ENCODE measurements around the gene USP19. TPM values are rescaled to one million over a fixed set of nuclear protein-coding genes. Genes with fewer than 3 reads are reported as not detected.

USP19 gene
- polyA plus RNA-seq (ENCODE audit: insufficient read depth in 1 of 5, insufficient read length in 5 of 5, low replicate concordance in 1 of 5), result 10 to 100 TPM; 39.1 to 52.9 (median 49.7) TPM
- long read RNA-seq, donor 1, partial matches to known transcripts, result 0 of 1 reads
- long read RNA-seq, donor 1, other reads (novel, unspliced or antisense), result 0 of 1 reads
- long read RNA-seq, donor 2, full-length matches to known transcripts, result 1 of 1 reads
- long read RNA-seq, donor 2, partial matches to known transcripts, result 0 of 1 reads
- long read RNA-seq, donor 2, other reads (novel, unspliced or antisense), result 0 of 1 reads
- long read RNA-seq, donor 3, full-length matches to known transcripts, result 1 of 1 reads
- long read RNA-seq, donor 3, partial matches to known transcripts, result 0 of 1 reads
- long read RNA-seq, donor 3, other reads (novel, unspliced or antisense), result 0 of 1 reads
- long read RNA-seq, donor 4, partial matches to known transcripts, result 0 of 1 reads
- long read RNA-seq, donor 4, other reads (novel, unspliced or antisense), result 0 of 1 reads
- long read RNA-seq, donor 5, result 0 reads
- long read RNA-seq, donor 6, full-length matches to known transcripts, result 2 of 7 reads
- long read RNA-seq, donor 6, partial matches to known transcripts, result 5 of 7 reads
- long read RNA-seq, donor 6, other reads (novel, unspliced or antisense), result 0 of 7 reads
- long read RNA-seq, donor 7, full-length matches to known transcripts, result 1 of 1 reads
- long read RNA-seq, donor 7, partial matches to known transcripts, result 0 of 1 reads
- long read RNA-seq, donor 7, other reads (novel, unspliced or antisense), result 0 of 1 reads
- long read RNA-seq, donor 8, partial matches to known transcripts, result 0 of 1 reads
- long read RNA-seq, donor 8, other reads (novel, unspliced or antisense), result 0 of 1 reads

GRCh38 chr3:49120438-49121131, at the start of gene USP19:
USP19 (minus strand) TSS chr3:49120823; CDS start chr3:49119145, 1,678 bp downstream.
- peak; percentile 92 to 93 for DNase-seq

DNA sequence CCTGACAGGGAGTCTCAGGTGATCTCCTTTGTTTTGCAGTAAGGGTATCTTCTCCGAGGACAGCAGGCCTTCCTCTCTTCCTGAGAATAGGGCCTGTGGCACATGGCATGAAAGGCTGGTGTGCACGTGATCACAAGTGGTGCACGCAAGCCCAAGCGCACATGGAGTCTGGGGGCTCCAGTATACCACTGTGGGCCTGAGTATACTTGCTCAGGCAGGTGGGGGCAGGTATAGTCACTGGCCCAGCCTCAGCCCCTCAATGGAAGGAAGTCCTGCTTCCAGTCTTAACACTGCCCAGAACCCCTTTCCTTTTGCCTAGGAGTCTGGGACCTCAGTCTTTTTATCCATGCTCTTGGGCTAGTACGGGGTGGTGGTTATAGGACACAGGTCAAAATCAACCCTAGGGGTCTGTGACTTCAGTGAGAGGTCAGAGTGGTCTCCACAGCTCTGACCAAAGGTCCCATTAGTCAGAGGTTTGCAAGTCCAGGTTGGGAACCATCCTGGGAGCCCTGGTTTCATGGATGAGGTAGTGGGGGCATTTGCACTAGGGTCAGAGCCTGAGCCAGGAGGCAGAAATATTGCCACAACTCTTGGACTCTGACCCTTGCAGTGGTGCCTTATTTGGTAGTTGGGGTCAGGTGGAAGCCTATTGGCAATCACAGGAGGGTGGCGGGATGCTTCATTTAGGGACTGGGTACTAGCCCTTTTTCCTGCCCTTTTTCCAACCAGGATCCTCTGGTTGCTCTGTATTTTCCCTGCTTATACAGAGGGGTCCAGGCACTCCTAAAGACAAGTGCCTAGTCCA, 46.3 kb upstream of the USP19 start:
- DNase-seq, result no peak

DNA sequence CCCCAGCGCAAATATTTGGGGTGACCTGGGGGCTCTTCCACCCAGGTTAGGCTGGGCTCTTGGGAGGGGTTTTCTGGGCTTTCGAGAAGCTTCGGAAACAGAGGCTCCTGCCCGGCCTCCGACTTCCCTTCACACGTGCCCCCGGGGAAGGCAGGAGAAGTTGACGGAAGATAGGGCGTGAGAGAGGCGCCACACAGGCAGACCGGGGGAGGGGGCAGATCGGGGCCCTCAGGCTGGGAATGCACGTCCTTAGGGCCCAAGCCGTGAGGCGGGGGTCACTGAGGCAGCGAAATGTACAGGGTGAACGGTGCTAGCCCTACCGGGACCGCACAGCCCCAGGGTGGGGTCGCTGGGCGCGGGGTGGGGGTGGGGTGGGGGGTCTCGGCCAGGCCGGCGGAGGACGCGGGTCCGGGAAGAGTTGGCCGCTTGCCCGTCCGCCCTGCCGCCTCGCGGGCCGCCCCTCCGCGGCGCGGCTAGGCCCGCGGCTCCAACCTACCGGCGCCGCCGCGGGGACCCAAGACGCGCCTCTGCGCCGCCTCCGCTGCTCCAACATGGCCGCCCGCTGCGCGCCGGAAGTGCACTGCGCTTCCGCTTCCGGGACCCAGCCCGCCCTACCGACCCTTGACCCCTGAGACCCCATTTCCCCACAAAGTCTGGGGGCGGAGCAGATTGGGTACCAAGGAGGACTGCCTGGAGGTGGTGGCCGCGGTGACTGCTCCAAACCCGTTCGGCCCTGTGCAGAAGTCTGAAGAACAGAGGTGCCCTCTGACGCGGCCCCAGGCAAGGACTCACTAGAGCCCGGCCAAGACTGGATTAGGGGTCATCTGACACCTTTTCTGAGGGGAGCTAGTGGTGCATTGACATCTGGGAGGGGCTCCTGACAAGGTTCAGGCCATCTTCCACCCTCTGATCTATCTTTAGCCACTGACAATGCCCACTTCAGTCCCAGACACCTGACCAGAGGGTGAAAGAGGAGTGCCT, 45.4 kb upstream of the USP19 start, which contains the start of gene CCDC71:
Gene CCDC71, minus strand, starts transcription at position 561 of the 981 bp plus-strand sequence. CDS start 2,123 bp downstream, outside the sequence.
- peak; percentile 54 to 71 for DNase-seq

DNA sequence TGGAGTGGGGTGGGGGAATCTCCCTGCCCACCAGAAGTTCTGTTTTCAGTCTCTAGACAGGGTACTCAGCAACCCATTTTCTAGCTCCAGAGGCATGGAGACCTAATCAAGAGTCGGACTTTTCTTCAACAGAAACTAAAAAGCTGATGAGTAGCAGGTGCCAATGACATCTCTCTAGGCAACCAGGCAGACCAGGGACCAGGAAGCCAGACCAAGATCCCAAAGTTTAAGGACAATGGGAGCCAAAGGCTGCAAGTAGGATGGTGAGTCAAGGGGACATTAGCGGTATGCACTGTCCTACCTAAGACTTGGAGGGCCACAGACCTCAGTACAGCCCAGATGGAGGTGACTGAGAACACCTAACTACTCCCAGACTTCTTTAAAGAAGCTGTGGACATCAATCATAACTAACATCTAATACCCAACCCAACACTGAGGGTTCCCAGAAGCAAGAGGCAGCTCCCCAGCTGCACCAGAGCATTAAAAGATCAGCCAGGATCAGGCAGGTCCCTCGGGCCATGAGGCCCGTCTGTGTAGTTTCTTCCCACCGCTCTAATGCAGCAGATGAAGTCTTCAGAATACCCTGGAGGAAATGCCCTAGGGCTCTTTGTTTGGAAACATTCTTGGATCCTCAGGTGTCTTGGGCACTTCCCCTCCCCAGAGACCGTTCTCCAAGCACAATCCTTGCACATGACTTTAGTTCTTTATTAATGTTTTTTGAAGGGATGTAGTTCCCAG, 44.5 kb upstream of the USP19 start:
- no peak for DNase-seq

DNA sequence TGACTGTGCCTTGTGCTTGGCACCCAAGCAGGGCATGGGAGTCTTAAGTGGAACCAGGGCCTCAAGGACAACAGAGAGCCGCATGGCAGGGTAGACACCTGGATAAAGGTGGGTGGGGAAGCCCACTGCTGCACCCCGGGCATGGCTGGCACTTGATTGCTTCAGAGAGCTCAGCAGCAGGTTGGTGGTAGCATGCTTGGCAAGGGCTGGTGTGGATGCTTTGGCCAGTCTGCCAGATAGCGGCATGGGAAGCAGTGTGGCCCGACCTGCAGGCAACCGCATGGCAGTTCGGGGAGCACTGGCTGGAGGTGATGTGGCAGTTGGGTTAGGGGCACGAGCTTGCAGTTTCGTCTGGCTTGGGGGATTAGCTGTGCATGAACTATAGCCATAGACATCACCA, 43.0 kb upstream of the USP19 start:
- no peak for DNase-seq

DNA sequence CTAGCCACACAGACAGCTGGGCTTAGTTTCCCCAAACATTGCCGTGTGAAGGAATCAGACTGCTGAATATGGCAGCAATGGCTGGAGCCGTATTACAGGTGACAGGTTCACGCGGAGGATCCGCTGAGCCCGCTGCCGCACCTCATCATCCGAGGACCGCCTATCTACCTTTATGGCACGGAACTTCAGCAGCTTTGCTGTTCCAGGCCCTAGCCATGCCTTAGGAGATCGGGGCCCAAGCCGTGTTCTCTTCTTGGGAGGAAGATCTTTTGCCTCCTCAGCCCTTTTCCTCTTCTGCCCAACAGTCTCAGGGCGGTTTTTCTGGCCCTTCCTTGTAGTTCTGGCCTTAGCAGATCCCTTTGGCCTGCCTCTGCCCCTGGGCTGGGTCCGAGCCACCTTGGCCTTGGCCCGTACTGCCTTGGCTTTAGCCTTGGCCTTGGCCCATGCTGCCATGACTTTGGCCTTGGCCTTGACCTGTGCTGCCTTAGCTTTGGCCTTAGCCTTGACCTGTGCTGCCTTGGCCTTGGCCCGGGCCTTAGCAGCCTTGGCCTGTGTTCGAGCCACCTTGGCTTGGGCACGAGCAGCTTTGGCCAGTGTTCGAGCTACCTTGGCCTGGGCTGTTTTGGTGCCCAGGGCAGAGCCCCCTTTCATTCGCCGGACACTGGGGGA, 42.3 kb upstream of the USP19 start:
- DNase-seq, result no peak

DNA sequence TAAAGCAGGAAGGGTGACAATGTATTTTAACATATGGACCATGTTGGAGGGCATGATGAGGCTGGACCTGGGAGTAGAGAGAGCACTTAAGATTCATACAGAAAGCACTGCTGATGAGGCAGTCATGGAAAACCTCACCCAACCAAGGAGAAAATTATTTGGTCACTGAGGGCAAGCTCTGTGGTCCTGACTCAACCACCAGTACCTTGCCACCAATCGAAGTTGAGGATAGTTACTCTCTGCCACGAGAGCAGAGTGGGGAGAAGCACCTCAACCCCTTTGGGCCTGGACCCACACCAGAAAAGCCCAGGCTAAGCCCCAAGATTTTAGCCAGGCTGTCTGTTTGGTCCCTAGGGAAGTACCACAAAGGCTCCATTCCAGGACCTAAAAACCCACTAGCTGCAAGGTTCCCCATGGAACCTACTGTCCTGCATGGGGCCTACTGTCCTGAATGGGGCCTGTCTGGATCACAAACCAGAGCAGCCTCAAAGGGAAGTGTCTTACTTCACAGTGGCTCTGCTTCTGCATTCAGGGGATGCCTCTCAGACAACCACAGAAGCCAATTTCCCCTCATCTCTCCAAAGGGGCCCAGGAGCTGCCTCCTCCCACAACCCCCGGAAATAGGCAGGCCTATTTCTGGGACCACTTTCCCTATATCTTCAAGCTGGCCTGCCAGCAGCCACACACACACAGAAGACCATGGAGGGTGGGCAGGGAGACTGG, 41.3 kb upstream of the USP19 start:
- DNase-seq, result no peak

GRCh38 chr3:49161197-49161596, 40.6 kb upstream of the USP19 start:
- DNase-seq, result no peak

DNA sequence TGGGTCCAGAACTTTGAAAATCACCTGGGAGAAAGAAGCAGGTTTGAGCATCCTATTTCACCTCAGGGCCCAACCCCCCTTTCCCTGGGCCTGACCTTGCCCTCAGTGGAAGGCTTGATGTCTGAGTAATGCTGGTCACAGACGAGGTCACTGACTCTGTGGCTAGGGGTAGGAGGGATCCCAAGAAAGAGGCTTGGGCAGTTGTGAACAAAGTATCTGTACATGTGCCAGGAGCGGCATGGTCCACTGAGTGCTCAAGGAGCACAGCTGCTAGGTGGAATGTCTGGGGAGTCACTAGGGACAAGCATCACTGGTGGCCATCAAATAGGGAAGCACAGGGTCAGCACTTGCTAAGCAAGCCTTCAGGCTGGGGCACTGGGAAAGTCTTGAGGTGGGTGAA, 38.2 kb upstream of the USP19 start:
- no peak for DNase-seq

DNA sequence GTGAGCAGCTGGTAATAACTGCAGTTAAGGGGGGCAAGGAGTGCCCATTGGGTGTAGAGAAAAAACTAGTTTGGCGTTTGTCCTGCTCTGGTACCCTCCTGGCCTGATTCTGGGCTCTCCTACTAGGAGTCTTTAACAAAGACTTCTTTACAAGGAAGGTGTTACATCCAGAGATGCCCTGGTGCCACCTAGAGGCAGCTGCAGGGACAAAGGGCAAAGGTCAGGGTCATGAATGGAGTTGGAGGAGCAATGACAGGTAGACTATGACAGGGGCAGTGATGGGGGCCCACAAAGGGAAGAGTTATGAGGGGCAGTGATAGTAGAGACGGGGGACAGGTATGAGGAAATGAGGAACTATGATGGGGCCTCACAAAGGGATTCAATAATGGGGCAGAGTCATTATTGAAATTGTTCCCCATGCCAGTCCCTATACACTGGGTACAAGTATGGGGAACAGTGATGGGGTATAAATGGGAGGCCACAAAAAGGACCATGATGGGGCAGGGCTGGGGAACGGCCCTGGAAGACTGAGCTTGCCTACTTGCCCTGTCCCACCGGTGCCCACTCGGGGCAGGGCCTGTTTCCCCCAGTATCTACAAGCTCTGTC, 37.6 kb upstream of the USP19 start:
- DNase-seq, result no peak

GRCh38 chr3:49157289-49157688, 36.7 kb upstream of the USP19 start:
- DNase-seq, result no peak

GRCh38 chr3:49153349-49153912, 32.8 kb upstream of the USP19 start:
- DNase-seq, result no peak

- no peak for DNase-seq
Observed at GRCh38 chr3:49151610-49152009, 31.0 kb upstream of the USP19 start.

DNA sequence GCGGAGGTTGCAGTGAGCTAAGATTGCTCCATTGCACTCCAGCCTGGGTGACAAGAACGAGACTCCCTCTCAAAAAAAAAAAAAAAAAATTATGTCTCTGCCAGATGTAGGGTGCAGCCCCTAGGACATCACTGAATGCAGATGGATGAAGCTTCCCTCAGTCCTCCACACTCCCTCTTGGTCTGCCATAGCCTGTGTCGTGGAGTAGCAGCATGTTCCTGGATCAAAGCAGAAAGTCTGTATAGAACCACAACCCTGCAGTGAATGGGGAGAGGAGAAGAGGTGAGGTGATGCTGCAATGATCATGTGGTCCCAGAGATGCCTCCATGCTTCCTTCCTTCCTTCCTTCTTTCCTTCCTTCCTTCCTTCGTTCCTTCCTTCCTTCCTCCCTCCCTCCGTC, 27.5 kb upstream of the USP19 start:
- DNase-seq, result no peak

DNA sequence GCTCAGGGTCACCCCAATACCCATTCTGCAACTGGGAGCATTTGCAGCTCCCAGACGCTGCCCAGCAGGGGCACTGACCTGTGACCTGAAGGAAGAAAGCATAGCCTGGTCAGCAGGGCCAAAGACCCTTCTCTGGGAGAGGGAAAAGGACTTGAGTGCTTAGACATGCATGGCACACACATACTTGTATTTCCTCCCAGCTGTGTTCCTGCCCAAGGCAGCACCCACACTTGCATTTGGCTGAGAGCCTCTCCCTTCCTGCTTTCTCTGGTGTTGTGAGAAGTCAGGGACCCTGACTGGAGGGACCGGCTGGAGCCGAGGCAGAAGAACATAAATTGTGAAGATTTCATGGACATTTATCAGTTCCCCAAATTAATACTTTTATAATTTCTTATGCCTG, 19.5 kb upstream of the USP19 start:
- DNase-seq, result no peak

DNA sequence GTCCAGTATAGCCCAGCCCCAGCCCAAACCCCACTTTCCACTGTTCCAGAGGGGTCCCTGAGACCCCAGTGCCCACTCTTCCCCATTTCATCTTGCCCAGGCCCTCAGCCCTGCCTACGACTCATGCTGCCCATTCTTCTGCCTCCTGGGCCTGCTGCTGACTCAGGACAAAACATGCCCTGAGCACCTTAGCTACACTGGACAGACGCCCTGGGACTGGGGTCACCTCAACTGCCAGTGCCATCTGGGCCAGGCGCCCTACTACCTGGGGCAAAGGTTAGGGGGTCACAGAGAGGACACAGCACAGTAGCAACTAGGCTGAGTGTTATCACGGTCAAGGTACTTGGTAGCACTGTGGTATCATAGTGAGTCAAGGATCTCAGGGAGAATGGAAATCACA, 14.9 kb upstream of the USP19 start:
- no peak for DNase-seq
